ENCODE measurements around the gene EPHA2.
"Not testable (repeated sequence)": the region's sequence is repeated elsewhere in the genome, so short reads cannot be mapped to it uniquely, and the experiment has no call there.

The EPHA2 gene

GRCh38 chr1:16167331-16168143, 11.7 kb upstream of the EPHA2 start:
- no peak for DNase-seq

- DNase-seq, result no peak
Observed at GRCh38 chr1:16166117-16166516, 10.2 kb upstream of the EPHA2 start.

- no peak for DNase-seq
Observed at GRCh38 chr1:16165548-16165947, 9.7 kb upstream of the EPHA2 start.

- DNase-seq, result no peak
Observed at GRCh38 chr1:16165073-16165364, 9.2 kb upstream of the EPHA2 start.

GRCh38 chr1:16164213-16165072, 8.6 kb upstream of the EPHA2 start:
- DNase-seq, result peak; percentile 41

- not testable (repeated sequence) for DNase-seq
Observed at GRCh38 chr1:16163608-16164212, 7.8 kb upstream of the EPHA2 start.

- no peak for DNase-seq
Observed at GRCh38 chr1:16162163-16162822, 6.4 kb upstream of the EPHA2 start.

GRCh38 chr1:16161717-16162116, 5.8 kb upstream of the EPHA2 start:
- no peak for DNase-seq

GRCh38 chr1:16158993-16159831, 3.3 kb upstream of the EPHA2 start:
- no peak for DNase-seq

GRCh38 chr1:16158025-16158424, 2.2 kb upstream of the EPHA2 start:
- DNase-seq, result no peak

- no peak for DNase-seq
Observed at GRCh38 chr1:16156848-16157495, 1.1 kb upstream of the EPHA2 start.

GRCh38 chr1:16153999-16154673, 1.7 kb downstream of the EPHA2 start:
- DNase-seq, result no peak

- DNase-seq, result no peak
Observed at GRCh38 chr1:16153096-16153998, 2.5 kb downstream of the EPHA2 start.

- no peak for DNase-seq
Observed at GRCh38 chr1:16152481-16153087, 3.3 kb downstream of the EPHA2 start.

- DNase-seq, result no peak
Observed at GRCh38 chr1:16151995-16152384, 3.9 kb downstream of the EPHA2 start.

- no peak for DNase-seq
Observed at GRCh38 chr1:16151196-16151994, 4.5 kb downstream of the EPHA2 start.

- no peak for DNase-seq
Observed at GRCh38 chr1:16150508-16150907, 5.4 kb downstream of the EPHA2 start.

GRCh38 chr1:16149702-16150488, 6.0 kb downstream of the EPHA2 start:
- DNase-seq, result no peak
